ENCODE data around the gene ADIPOQ. TPM values are rescaled to one million over a fixed set of nuclear protein-coding genes. Genes with fewer than 3 reads are reported as not detected.
"Not testable (repeated sequence)": the region's sequence is repeated elsewhere in the genome, so short reads cannot be mapped to it uniquely, and the experiment has no call there.

ADIPOQ gene
- polyA plus RNA-seq, 3 donors = not detected

- no peak overlapping the region for H2AFZ ChIP-seq (ENCODE audit: insufficient read depth, low read depth, low read length, poor library complexity, severe bottlenecking)
- H3K4me1 ChIP-seq (ENCODE audit: control insufficient read depth in 1 of 2, insufficient read depth in 2 of 2, low read length in 2 of 2) = no peaks in the 10 kb centered on the region
- no peaks in the 10 kb centered on the region for H4K20me1 ChIP-seq (ENCODE audit: insufficient read depth, low read length)
- no peak overlapping the region for H3K4me3 ChIP-seq (replicated peaks in 1 of 3; ENCODE audit: low read depth in 2 of 3, low read length in 3 of 3)
- H3K4me3 Mint-ChIP-seq = no peak overlapping the region
- no peak overlapping the region for H3K27ac ChIP-seq (ENCODE audit: low read depth in 1 of 2, low read length in 2 of 2)
- H3K9ac ChIP-seq (ENCODE audit: insufficient read depth, low read length, poor library complexity, severe bottlenecking) = no peak overlapping the region
- H3K4me2 ChIP-seq (replicated peaks; ENCODE audit: extremely low read depth, low read length, poor library complexity, severe bottlenecking) = no peak overlapping the region
- no CpG with 5 or more reads among the region's 3 CpGs for WGBS (ENCODE audit: insufficient coverage)
- H3K9me3 ChIP-seq (replicated peaks in 1 of 2; ENCODE audit: control insufficient read depth in 1 of 2, insufficient read depth in 1 of 2, low read length in 2 of 2) = no peaks in the 10 kb centered on the region
- intact Hi-C loops (cut with micrococcal nuclease) = no loop called here
- DNase-seq = no peak
- H3K36me3 ChIP-seq (replicated peaks in 1 of 2; ENCODE audit: control insufficient read depth in 1 of 2, insufficient read depth in 2 of 2, low read length in 2 of 2) = no peaks in the 10 kb centered on the region
- peaks cover 0 to 9% (median 6%) of the 10 kb centered on the region in 7 donors for H3K9me3 Mint-ChIP-seq
- H3K27me3 ChIP-seq (ENCODE audit: control insufficient read depth in 2 of 2, insufficient read depth in 2 of 2, low read length in 2 of 2) = no peaks in the 10 kb centered on the region
- H3K36me3 Mint-ChIP-seq = no peaks in the 10 kb centered on the region
- no peaks in the 10 kb centered on the region for H3K27me3 Mint-ChIP-seq (ENCODE audit: low read depth in 3 of 3)
- peak overlapping the region in 1 of 7 donors; percentile 25 for H3K27ac Mint-ChIP-seq
- peaks cover 9% of the 10 kb centered on the region for H3K4me1 Mint-ChIP-seq
- H3K79me2 ChIP-seq (ENCODE audit: insufficient read depth, low read length) = no peaks in the 10 kb centered on the region
- no peak for TF ChIP-seq CTCF (IDR thresholded peaks at IDR 0.05)
Observed at GRCh38 chr3:186902154-186902553, 59.6 kb downstream of the ADIPOQ start.

GRCh38 chr3:186902713-186903112 is 60.2 kb downstream of the ADIPOQ start:
- Mint-ChIP-seq H3K4me3 (no peak overlapping the region), H3K4me1 (peaks cover 9% of the 10 kb centered on the region)
- no peaks in the 10 kb centered on the region for H3K4me1 ChIP-seq (ENCODE audit: control insufficient read depth in 1 of 2, insufficient read depth in 2 of 2, low read length in 2 of 2)

GRCh38 chr3:186903676-186904075 is 61.2 kb downstream of the ADIPOQ start:
- H3K4me1 Mint-ChIP-seq = peaks cover 11% of the 10 kb centered on the region
- H3K27ac Mint-ChIP-seq; intact Hi-C loops (cut with micrococcal nuclease); DNase-seq; H3K4me3 ChIP-seq (replicated peaks in 1 of 3; ENCODE audit: low read depth in 2 of 3, low read length in 3 of 3); H3K36me3 ChIP-seq (replicated peaks in 1 of 2; ENCODE audit: control insufficient read depth in 1 of 2, insufficient read depth in 2 of 2, low read length in 2 of 2); H3K79me2 ChIP-seq (ENCODE audit: insufficient read depth, low read length); H3K4me2 ChIP-seq (replicated peaks; ENCODE audit: extremely low read depth, low read length, poor library complexity, severe bottlenecking); H4K20me1 ChIP-seq (ENCODE audit: insufficient read depth, low read length); H3K9me3 ChIP-seq (replicated peaks in 1 of 2; ENCODE audit: control insufficient read depth in 1 of 2, insufficient read depth in 1 of 2, low read length in 2 of 2); H3K9ac ChIP-seq (ENCODE audit: insufficient read depth, low read length, poor library complexity, severe bottlenecking); H3K4me3 Mint-ChIP-seq; H3K27me3 Mint-ChIP-seq (ENCODE audit: low read depth in 3 of 3); H3K27me3 ChIP-seq (ENCODE audit: control insufficient read depth in 2 of 2, insufficient read depth in 2 of 2, low read length in 2 of 2); H3K36me3 Mint-ChIP-seq; H3K27ac ChIP-seq (ENCODE audit: low read depth in 1 of 2, low read length in 2 of 2); H3K4me1 ChIP-seq (ENCODE audit: control insufficient read depth in 1 of 2, insufficient read depth in 2 of 2, low read length in 2 of 2); H2AFZ ChIP-seq (ENCODE audit: insufficient read depth, low read depth, low read length, poor library complexity, severe bottlenecking): not testable (repeated sequence)
- no CpG with 5 or more reads among the region's 2 CpGs for WGBS (ENCODE audit: insufficient coverage)
- H3K9me3 Mint-ChIP-seq = peaks cover 0 to 12% (median 8%) of the 10 kb centered on the region in 7 donors

More at GRCh38 chr3:186902713-186903112, 60.2 kb downstream of the ADIPOQ start:
- H3K27ac Mint-ChIP-seq = no peak overlapping the region
- no peak for DNase-seq
- WGBS (ENCODE audit: insufficient coverage) = 95% methylated on average over 2 of the region's 2 CpGs
- H3K79me2 ChIP-seq (ENCODE audit: insufficient read depth, low read length) = no peaks in the 10 kb centered on the region
- H3K4me3 ChIP-seq (replicated peaks in 1 of 3; ENCODE audit: low read depth in 2 of 3, low read length in 3 of 3) = no peak overlapping the region
- H3K9me3 ChIP-seq (replicated peaks in 1 of 2; ENCODE audit: control insufficient read depth in 1 of 2, insufficient read depth in 1 of 2, low read length in 2 of 2) = no peaks in the 10 kb centered on the region
- H3K9ac ChIP-seq (ENCODE audit: insufficient read depth, low read length, poor library complexity, severe bottlenecking) = no peak overlapping the region
- no peak overlapping the region for H2AFZ ChIP-seq (ENCODE audit: insufficient read depth, low read depth, low read length, poor library complexity, severe bottlenecking)
- no peak for TF ChIP-seq CTCF (IDR thresholded peaks at IDR 0.05)
- no peaks in the 10 kb centered on the region for H4K20me1 ChIP-seq (ENCODE audit: insufficient read depth, low read length)
- peaks cover 0 to under 1% (median 0%) of the 10 kb centered on the region in 3 donors for H3K27me3 Mint-ChIP-seq (ENCODE audit: low read depth in 3 of 3)
- H3K4me2 ChIP-seq (replicated peaks; ENCODE audit: extremely low read depth, low read length, poor library complexity, severe bottlenecking) = no peak overlapping the region
- no peaks in the 10 kb centered on the region for H3K36me3 ChIP-seq (replicated peaks in 1 of 2; ENCODE audit: control insufficient read depth in 1 of 2, insufficient read depth in 2 of 2, low read length in 2 of 2)
- intact Hi-C loops (cut with micrococcal nuclease) = no loop called here
- no peaks in the 10 kb centered on the region for H3K27me3 ChIP-seq (ENCODE audit: control insufficient read depth in 2 of 2, insufficient read depth in 2 of 2, low read length in 2 of 2)
- H3K9me3 Mint-ChIP-seq = peaks cover 0 to 11% (median 8%) of the 10 kb centered on the region in 7 donors
- H3K36me3 Mint-ChIP-seq = no peaks in the 10 kb centered on the region
- H3K27ac ChIP-seq (ENCODE audit: low read depth in 1 of 2, low read length in 2 of 2) = no peak overlapping the region
